Activated CD4-positive, alpha-beta T cell treated with anti-CD3 and anti-CD28 coated beads, Interleukin-2, amount 50 U/mL, for 4 hours (primary cell): ENCODE data around the gene DISC1.
"Not testable (repeated sequence)": the region's sequence is repeated elsewhere in the genome, so short reads cannot be mapped to it uniquely, and the experiment has no call there.

ENCODE experiments used
- DNase-seq, 2 experiments: peaks; one replicate each; pipeline ENCODE4 v3.0.0-alpha.2; 2020

The DISC1 gene

DNA sequence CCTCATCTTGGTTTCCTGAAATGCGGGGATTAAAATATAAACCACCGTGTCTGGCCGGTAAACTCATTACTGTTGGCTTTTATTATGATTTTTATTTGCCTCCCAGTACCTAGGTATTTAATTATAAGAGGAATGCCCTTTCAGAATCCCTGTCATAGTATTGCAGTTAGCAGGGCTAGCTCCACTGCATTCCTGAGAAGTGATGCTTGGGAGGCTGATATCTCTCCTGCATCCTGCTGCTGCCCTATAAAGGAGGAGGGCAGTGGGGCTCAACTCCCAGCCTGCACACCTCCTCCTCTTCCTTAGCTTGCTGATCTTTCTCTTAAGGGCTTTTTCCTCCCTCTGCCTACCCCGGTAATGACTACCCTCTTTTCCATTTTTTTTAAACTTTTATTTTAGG, 19.9 kb upstream of the DISC1 start:
- no peak for DNase-seq

DNA sequence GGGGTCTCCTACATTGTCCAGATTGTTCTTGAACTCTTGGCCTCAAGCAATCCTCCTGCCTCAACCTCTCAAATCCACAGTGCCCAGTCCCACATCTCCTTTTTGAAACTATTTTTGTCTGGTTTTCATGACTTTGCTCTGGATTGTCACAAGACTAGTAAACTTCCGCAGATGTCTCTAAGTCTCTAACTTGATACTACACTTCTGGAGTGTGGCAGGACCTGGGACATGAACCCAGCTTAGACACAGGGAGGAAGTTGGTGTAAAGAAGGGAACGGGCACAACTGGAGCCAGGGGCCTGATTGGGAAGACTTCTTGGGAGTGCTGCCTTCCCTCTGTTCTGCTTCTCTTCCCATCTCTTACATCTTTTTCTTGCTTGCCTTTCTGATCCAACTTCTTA, 16.2 kb upstream of the DISC1 start:
- DNase-seq: no peak

DNA sequence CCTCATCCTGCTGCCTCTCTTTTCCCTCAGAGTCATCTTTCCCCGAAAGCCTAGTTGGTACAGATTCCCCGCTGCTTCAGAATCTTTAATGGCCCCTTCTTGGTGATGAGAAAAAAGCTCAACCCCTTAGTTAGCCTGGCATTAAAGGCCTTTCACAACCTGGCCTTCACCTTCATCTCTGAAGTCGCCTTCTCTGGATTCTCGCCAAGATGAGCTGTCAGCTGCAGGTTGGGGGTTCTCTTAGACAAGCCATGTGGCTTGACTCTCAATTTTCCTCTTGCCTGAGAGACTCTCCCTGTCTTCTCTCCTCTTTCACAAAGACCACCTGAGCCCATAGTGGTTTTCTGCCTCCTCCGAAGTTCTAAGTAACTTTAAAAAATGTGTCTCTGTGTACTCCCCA, 15.5 kb upstream of the DISC1 start:
- DNase-seq: no peak

DNA sequence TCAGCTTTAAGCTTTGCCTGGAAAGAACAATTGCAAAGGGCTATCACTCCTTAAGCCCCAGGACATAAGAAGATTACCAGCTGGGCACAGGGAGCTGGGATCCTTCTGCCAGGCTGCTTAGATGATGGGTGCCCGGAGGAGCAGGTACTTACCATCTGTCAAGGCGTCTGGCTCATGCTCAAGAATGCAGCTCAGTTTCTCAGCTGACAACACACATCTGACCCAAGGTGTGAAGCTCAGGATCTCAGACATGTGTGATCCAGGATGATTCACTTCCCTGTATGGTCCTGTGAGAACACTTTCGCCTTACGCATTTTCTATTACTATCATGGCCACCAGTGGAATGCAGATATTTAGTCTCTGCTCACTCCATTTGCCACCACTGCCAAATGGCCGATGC, 14.7 kb upstream of the DISC1 start:
- DNase-seq: no peak

DNA sequence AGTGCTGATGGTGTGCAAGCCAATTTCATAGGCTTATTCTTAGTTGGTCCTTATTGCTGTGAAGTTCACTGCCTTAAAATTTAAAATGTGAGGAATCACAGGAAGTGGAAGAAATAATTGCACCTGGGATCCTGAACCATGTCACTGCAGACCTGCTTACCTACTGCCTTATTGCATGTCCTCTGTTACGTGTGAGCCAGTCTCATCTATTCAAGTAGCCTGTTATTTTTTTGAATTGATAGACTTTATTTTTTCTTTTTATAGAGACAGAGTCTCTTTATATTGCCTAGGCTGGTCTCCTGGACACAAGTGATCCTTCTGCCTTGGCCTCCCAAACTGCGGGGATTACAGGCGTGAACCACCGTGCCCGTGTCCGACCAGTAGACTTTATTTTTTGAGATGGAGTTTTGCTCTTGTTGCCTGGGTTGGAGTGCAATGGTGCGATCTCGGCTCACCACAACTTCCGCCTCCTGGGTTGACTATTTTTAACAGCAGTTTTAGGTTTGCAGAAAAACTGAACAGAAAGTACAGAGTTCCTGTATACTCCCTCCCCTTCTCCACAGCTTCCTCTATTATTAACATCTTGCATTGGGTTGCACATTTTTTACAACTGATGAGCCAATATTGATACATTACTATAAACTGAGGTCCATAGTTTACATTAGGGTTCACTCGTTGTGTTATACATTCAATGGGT, 14.0 kb upstream of the DISC1 start:
- peak; percentile 12 to 16 for DNase-seq

DNA sequence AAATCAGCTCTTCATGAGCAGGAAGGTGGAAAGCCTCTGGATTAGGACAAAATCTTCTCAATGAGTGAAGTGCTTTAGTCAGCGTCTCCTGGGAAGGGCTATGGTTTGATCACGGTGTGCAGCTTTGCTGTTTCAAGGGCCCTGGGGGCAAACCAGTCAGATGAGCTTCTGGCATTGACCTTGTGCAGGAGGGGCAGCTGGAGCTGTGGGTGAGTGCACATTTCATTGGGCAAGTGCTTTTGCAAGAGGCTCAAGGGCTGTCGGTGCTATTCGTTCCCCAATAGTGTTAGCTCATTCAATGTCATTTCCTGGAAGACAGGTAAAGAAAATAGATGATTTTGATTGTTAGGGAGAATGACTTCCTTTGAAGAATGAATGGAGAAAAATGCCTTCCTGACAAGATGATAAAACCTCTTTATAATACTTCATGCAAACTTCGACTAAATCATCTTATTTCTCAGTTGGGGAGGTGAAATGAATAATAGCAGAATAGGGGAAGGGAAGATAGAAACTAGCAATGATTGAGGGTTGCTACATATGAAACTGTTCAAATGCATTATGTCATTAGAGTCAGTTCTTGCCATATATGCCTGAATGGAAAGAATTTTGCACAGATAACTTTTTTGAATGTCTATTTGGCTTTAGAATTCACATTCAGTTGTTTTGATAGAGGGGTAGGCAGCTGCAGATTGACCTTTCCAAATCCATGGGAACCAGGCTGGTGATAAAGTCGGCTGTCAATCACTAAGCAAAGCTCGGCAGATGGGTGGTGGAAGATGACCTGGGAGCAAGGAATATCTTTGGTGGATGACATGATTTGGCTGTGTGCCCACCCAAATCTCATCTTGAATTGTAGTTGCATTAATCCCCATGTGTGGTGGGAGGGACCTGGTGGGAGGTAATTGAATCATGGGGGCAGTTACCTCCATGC, 12.9 kb upstream of the DISC1 start:
- no peak for DNase-seq

DNA sequence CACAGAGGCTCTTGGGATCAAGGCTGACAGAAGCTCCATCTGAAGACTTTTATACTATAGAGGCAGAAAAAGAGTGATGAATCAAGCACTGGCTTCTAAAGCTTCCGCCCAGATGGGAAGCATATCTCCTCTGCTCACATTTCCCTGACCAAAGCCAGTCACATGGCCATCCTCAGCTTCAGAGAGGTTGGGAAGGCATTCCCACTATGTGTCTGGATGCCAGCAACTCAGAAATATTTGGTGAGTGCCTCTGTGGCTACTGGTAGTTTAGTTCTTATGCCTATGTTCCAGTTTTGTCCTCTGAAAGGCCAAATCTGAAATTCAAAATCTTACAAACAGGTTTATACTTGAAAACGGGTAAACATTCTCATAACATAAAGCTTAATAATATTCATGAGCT, 9.9 kb upstream of the DISC1 start:
- DNase-seq: no peak

DNA sequence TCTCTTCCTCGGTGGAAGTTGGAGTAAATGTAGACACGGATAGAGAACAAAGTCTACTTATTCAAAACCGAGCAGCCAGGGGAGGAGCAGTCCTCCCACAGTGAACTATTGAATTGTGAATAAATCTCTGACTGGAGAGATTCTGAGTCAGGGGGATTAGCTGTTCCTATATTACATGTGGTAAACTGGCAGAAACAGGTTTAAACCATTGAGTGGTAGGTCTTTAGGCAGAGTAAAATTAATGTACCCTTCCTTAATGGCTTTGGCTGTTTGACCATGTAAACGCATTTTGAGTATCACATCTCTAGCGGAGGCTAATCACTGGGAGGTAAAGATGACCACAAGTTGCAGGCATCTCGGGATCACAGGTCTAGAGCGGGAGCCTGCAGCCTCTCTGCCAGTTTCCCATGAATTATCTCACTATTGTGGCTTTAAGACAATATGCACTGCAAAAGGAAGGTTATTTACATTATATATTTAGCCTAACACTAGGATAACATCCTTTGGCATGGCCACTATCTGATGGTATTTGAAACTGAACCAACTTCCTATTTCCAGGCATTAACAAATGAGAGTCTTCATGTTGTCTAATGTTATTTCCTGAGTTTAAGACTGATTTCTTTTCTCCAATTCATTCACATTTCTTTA, 7.9 kb upstream of the DISC1 start:
- DNase-seq: no peak

DNA sequence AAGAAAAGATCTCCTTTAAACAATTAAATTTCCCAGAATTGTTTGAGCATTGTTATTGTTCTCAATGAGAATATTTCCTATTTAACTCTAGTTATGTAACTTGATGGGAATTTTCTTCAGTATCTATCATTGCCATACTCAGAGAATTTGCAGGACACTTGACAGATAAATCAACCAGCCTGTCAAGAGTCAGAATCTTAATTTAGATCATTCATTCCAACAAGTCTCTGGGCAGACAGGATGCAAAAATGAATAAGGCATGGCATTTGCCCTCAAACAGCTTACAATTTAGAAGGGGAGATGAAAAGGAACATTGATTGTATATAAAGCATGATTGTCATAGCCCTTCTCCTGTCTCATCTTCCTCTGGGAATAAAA, 7.3 kb upstream of the DISC1 start:
- DNase-seq: no peak

DNA sequence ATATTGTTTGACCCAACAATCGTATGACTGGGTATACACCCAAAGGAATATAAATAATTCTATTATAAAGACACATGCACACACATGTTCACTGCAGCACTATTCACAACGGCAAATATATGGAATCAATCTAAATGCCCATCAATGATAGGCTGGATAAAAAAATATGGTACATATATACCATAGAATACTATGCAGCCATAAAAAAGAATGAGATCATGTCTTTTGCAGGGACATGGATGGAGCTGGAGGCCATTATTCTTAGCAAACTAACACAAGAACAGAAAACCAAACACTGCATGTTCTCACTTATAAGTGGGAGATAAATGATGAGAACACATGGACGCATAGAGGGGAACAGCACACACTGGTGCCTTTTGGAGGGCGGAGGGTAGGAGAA, 1.5 kb upstream of the DISC1 start:
- not testable (repeated sequence) for DNase-seq

DNA sequence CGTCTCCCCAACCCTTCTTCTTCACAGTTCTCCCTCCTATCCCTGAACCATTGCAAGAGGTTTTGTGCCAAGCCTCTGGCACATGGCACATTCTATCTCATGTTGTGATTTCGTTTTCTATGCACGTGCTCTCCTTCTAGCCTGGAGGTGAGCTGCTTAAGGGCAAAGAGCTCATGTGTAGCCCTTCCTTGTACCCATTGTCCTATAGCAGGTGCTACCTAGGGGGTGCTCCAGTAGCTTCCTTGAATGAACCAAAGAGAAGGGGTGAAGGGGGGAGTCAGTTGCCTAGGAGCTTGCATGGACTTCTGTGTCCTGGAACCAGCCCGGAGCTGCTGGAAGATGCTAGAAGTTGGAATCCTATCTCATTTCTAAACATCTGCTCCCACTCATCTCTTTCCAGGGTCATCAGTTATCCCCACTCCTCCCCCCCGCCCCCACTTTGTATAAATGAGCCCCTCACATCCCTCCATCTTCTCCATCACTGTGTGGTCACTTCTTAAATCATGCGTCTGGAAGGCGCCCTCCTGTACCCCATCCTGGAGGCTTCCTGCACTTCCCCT, 535 bp upstream of the DISC1 start:
- DNase-seq: no peak

DNA sequence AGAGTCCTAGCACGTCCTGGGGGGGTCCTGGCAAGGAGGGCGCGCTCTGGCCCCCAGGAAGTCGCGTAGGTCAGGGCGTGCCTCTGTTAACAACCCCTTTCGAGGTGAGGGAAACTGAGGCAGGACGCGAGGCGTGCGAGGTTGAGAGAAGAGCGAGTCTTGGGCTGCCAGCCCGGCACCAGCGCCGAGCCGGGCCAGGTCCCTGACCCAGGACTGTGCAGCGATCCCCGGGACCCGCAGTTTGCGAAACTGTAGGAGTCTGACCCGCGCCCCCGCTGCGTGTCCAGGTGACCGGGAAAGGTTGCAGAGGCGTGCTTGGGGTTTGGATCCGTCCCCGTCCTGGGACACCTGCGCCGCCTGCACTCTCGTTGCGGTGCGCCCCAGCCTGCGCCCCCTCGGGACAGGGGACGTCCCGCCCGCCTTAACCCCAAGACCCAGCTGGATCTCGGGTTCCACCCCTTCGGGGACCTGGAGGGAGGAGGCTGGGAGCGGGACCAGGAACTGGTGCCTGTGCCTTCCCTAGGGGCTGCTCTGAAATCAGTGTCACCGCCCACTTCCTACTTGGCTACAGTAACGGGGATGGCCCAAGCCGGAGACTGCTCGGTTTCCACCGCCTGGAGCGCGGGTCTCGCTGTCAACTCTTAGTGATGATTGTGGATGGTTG, 493 bp downstream of the DISC1 start:
- DNase-seq: peak; percentile 24 to 25

DNA sequence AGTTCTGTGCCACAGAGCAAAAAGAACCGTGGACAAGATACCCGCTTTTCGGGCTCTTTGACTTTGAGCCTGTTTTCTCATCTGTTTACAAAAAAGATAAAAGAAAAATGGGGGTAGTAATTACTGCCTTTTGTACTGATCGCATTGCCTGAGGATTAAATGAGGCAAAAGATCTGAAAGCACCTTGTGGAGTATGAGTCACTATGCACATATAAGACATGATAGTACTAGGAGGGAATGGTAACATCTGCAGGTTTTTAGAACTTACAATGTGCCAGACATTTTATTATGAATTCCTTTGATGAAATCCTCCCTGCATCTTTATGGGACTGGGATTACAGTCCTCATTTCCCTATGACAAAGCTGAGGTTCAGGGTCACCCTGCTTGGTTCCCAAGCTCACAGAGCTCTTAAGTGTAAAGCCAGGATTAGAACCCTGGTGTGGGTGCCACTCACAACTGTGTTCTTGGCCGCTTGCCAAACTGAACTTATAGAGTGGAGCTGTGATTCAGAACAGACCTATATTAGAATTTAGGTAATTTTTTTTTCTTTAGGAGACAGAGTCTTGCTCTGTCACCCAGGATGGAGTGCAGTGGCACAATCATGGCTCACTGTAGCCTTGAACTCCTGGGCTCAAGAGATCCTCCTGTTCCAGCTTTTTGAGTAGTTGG, 1.8 kb downstream of the DISC1 start:
- DNase-seq: peak; percentile 45 to 47

DNA sequence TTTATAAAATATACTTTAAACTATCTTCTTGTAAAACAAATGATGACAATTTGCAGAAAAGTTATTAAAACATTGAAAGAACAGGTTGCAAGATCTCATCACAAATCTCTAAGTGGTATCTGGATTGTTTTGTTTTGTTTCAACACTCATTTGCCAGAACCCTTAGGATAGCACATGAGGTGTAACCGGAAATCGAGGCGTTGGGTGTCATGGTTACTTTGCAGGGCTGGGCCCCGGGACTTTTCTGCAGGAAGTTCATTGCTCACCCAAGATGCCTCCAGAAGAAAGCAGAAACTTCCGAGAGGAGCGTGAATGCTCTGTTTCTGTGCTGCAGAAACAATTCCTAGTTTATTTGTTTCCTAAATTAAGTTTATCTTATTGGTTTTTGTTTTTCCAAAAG, 2.5 kb downstream of the DISC1 start:
- DNase-seq: no peak

DNA sequence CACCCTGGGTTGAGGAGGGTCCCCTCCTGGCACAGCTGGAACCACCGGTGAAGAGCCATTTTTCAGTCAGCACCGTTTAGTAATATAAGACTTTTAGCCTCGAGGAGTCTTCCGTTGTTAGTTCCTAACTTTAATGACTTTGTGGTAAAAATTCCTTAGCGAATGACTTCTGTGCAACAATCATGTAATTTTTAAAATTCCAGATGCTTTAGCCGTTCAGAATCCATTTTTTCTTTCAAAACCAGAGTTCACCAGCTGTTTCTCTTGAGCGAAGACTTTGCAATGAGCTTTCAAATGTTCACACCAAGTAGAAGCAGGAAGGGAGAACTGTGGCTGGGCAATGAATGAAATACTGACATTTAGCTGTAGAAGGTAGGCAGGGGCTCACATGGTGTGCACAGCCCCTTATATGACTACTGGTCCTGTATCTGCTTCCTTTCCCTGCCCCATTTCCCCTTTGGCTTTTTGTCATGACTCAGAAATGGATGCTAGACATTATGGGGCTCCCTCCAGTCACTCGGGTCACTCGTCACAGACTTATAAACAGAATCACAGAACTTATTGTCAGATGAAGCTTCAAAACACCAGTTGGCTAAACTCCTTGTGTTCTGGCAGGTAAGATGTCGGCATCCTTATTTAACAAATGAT, 4.1 kb downstream of the DISC1 start:
- no peak for DNase-seq

DNA sequence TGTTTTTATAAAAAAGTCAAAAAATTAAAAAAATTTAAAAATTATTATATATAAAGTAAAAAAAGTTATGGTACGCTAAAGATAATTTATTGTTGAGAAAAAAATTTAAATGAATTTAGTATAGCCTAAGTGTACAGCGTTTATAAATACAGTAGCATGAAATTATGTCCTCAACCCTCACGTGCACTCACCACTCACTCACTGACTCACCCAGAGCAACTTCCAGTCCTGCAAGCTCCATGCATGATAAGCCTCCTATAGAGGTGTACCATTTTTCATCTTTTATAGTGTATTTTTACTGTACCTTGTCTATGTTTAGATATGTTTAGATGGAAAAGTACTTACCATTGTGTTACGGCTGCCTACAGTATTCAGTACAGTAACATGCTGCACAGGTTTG, 5.1 kb downstream of the DISC1 start:
- no peak for DNase-seq

DNA sequence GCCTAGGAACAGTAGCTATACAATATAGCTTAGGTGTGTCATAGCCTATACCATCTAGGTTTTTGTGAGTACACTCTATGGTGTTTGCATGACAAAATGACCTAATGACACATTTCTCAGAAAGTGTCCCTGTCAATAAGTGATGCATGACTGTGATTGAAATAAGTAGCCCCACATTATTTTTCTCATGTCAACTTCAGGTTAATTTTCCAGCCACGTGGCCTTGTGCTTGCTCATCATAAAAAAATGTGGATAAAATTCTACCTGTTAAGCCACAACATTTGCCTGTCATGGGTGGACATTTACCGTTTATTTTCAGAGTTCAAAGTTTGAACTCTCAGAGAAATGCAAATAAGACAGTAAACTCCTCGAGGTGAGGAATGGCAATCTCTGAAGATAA, 5.5 kb downstream of the DISC1 start:
- no peak for DNase-seq

DNA sequence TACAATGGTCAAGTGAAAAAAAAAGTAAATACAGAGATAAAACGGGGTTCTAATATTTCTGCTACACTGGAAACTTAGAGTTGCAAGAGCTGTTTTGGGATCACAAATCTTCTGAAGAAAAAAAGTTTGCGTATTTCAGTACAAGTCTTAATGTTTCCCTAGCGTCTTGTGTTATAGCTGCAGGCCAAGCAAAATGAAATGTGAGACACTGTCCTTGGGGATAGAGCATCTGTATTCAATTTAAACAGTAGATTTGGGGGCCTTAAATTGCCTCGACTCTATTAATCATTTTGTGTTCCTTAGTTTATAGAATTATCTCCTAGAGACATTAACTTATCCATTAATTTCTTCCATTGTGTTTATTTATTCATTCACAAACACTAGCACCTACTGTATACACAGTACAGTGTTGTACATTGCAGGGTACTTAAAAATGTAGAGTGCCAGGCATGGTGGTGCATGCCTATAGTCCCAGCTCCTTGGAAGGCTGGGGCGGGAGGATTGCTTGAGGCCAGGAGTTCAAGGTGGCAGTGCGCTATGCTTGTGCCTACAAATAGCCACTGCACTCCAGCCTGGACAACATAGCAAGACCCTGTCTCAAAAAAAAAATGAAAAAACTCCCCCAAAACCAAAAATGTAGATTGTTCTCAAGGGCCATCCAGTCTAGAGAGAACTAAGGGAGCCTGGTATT, 7.9 kb downstream of the DISC1 start:
- DNase-seq: no peak

DNA sequence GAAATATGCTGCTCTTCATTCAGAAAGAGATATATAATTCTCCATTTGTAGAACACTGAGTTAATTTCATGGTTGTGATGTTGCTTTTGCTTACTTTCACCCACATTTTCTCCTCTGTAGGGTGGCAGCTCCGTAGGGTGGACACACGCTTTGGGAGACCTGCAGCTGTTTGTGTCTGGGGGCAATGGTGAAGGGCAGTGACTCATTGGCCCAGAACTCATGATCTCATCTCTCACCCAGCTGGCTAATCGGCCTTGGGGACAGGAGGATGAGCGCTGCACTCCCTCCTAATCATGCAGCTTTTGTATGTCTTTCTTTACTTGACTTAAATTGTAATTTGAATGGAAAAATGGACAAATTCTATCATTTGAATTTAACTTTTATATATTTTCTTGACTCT, 9.6 kb downstream of the DISC1 start:
- DNase-seq: no peak

DNA sequence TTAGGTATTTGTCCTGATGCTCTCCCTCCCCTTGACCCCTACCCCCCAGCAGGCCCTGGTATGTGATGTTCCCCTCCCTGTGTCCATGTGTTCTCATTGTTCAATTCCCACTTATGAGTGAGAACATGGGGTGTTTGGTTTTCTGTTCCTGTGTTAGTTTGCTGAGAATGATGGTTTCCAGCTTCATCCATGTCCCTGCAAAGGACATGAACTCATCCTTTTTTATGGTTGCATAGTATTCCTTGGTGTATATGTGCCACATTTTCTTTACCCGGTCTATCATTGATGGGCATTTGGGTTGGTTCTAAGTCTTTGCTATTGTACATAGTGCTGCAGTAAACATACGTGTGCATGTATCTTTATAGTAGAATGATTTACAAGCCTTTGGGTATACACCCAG, 10.3 kb downstream of the DISC1 start:
- not testable (repeated sequence) for DNase-seq

DNA sequence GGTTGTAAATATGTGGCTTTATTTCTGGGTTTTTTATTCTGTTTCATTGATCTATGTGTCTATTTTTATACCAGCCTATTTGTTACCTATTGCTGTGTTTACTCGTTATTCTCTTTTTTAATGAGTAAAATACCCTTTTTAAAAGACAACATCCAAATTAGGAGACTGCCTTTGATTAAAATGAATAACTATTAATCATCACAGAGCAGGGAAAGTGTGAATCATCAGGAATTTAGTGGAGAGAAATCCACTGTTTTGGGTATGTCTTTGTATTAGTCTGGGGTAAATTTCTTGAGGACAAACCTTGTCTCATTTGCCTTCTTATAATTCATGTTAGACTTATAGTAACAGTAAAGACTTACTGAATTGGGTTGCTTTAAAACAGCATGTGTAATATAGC, 12.1 kb downstream of the DISC1 start:
- DNase-seq: no peak
